Caco-2 (cell line): ENCODE results near the gene NEDD4L. TPM values are rescaled to one million over a fixed set of nuclear protein-coding genes. Genes with fewer than 3 reads are reported as not detected.

Source experiments
- BruUV-seq: library from RNA; stranded (reverse); fragments of 400-500 nt; replicated peaks from 2 replicates; lab custom pipeline; 2021; lab: Mats Ljungman, UMichigan
- CTCF ChIA-PET: fragments of 300-600 bp; sonication (Branson Sonifier 250); formaldehyde crosslinking; loops from one replicate; lab custom pipeline; 2022; ENCODE audit warnings: antibody characterized with exemption; lab: Charles Lee
- POLR2A ChIA-PET: fragments of 300-600 bp; sonication (Branson Sonifier 250); formaldehyde crosslinking; loops from one replicate; lab custom pipeline; 2022; ENCODE audit warnings: antibody characterized with exemption; lab: Charles Lee
- DNase-seq, 2 experiments: peaks; one replicate each; pipeline versions ENCODE4 v3.0.0 to v3.0.0-alpha.2; 2020 to 2022
- H3K27me3 ChIP-seq: replicated peaks from 2 replicates; pipeline ENCODE4 v1.6.0; 2011; ENCODE audit warnings: low read length; ENCODE audit not compliant: control insufficient read depth, insufficient read depth
- H3K36me3 ChIP-seq: 2 replicates; pipeline ENCODE4 v1.5.1; 2011; ENCODE audit warnings: low read length; ENCODE audit not compliant: control insufficient read depth, insufficient read depth
- H3K4me1 ChIP-seq: fragments of 250-450 bp; sonication (Bioruptor Pico); 2 replicates; pipeline ENCODE4 v1.5.1; 2020; ENCODE audit warnings: mild to moderate bottlenecking
- H3K4me3 ChIP-seq: 2 replicates; pipeline ENCODE4 v1.5.1; 2011; ENCODE audit warnings: low read depth, mild to moderate bottlenecking, control low read depth, low read length
- H3K9me3 ChIP-seq: fragments of 250-450 bp; sonication (Bioruptor Pico); 2 replicates; pipeline ENCODE4 v1.5.1; 2020; ENCODE audit warnings: mild to moderate bottlenecking, moderate library complexity
- H3K27ac Mint-ChIP-seq: one replicate; pipeline ENCODE4 v1.8.0; 2022; ENCODE audit warnings: mixed read lengths; ENCODE audit not compliant: unreplicated experiment
- H3K27me3 Mint-ChIP-seq: one replicate; pipeline ENCODE4 v1.8.0; 2022; ENCODE audit warnings: mixed read lengths; ENCODE audit not compliant: insufficient read depth, unreplicated experiment
- H3K36me3 Mint-ChIP-seq: one replicate; pipeline ENCODE4 v1.8.0; 2022; ENCODE audit warnings: mild to moderate bottlenecking, mixed read lengths; ENCODE audit not compliant: insufficient read depth, unreplicated experiment
- H3K4me1 Mint-ChIP-seq: one replicate; pipeline ENCODE4 v1.8.0; 2022; ENCODE audit warnings: low read depth, mixed read lengths; ENCODE audit not compliant: unreplicated experiment
- H3K4me3 Mint-ChIP-seq: one replicate; pipeline ENCODE4 v1.8.0; 2022; ENCODE audit warnings: mild to moderate bottlenecking, moderate library complexity, mixed read lengths; ENCODE audit not compliant: unreplicated experiment
- H3K9me3 Mint-ChIP-seq: one replicate; pipeline ENCODE4 v1.8.0; 2022; ENCODE audit warnings: mixed read lengths; ENCODE audit not compliant: unreplicated experiment
- CTCF ChIP-seq, 2 experiments: fragments of 200-600 bp in 1 of 2; IDR thresholded peaks; 1 replicate in 1 of 2; 2 replicates in 1 of 2; pipeline versions ENCODE4 v1.5.1 to v1.8.0; 2011 to 2022; ENCODE audit warnings: antibody characterized with exemption in 1 of 2, control low read depth in 1 of 2, inconsistent platforms in 1 of 2, low read depth in 1 of 2, low read length in 1 of 2, mild to moderate bottlenecking in 1 of 2, moderate library complexity in 1 of 2; ENCODE audit not compliant: insufficient read depth in 1 of 2, severe bottlenecking in 1 of 2, unreplicated experiment in 1 of 2
- intact Hi-C: fragments of 100-400 bp; cut with micrococcal nuclease; formaldehyde crosslinking; loops from one replicate; pipeline ENCODE4 v1.10.0; 2022; ENCODE audit not compliant: unreplicated experiment
- total RNA-seq: library from RNA; stranded (reverse); gene quantifications from 2 replicates; pipeline ENCODE4 v1.2.3, GENCODE V29; 2022

NEDD4L gene
- total RNA-seq, 1 experiment from 2014 or later, result 85.4 TPM

- POLR2A ChIA-PET, result no interaction called here
- Histone ChIP-seq H3K4me1 (peaks cover 45% of the 10 kb centered on the region), H3K9me3 (no peaks in the 10 kb centered on the region), H3K36me3 (no peaks in the 10 kb centered on the region), H3K27me3 (no peaks in the 10 kb centered on the region), H3K4me3 (no peak overlapping the region)
- H3K9me3 Mint-ChIP-seq, result no peaks in the 10 kb centered on the region
- no peaks in the 10 kb centered on the region for H3K27me3 Mint-ChIP-seq
- no peak for DNase-seq
- no peaks in the 10 kb centered on the region for H3K4me1 Mint-ChIP-seq
- TF ChIP-seq CTCF (IDR thresholded peaks at IDR 0.05; ENCODE audit: insufficient read depth in 1 of 2, low read depth in 1 of 2, low read length in 1 of 2, severe bottlenecking in 1 of 2, unreplicated experiment in 1 of 2), result no peak
- CTCF ChIA-PET, result interaction anchor here (1.7 kb wide), 1 partner anchor 13 kb away, joined by 4 read pairs; no protein-coding TSS in a partner anchor
- intact Hi-C loops, result no loop called here
- BruUV-seq, result no TSS peak
- no peak overlapping the region for H3K27ac Mint-ChIP-seq
- no peak overlapping the region for H3K4me3 Mint-ChIP-seq
- no peaks in the 10 kb centered on the region for H3K36me3 Mint-ChIP-seq
Observed at GRCh38 chr18:58026857-58027256, 17.2 kb upstream of the NEDD4L start.

GRCh38 chr18:58027341-58027740 lies 16.7 kb upstream of the NEDD4L start:
- H3K27me3 ChIP-seq, result no peaks in the 10 kb centered on the region
- intact Hi-C loops, result no loop called here
- H3K27me3 Mint-ChIP-seq, result no peaks in the 10 kb centered on the region
- peak in 1 of 2 experiments; percentile 33 for DNase-seq
- peaks cover 45% of the 10 kb centered on the region for H3K4me1 ChIP-seq
- POLR2A ChIA-PET, result no interaction called here
- no peak overlapping the region for H3K27ac Mint-ChIP-seq
- H3K9me3 ChIP-seq, result no peaks in the 10 kb centered on the region
- no peaks in the 10 kb centered on the region for H3K36me3 Mint-ChIP-seq
- H3K9me3 Mint-ChIP-seq, result no peaks in the 10 kb centered on the region
- no peak overlapping the region for H3K4me3 ChIP-seq
- no peak for TF ChIP-seq CTCF (IDR thresholded peaks at IDR 0.05; ENCODE audit: insufficient read depth in 1 of 2, low read depth in 1 of 2, low read length in 1 of 2, severe bottlenecking in 1 of 2, unreplicated experiment in 1 of 2)
- CTCF ChIA-PET, result interaction anchor here (1.7 kb wide), 1 partner anchor 14 kb away, joined by 4 read pairs; no protein-coding TSS in a partner anchor
- H3K4me1 Mint-ChIP-seq, result no peaks in the 10 kb centered on the region
- H3K36me3 ChIP-seq, result no peaks in the 10 kb centered on the region
- no peak overlapping the region for H3K4me3 Mint-ChIP-seq
- no TSS peak for BruUV-seq

GRCh38 chr18:58028109-58028784 lies 15.8 kb upstream of the NEDD4L start:
- POLR2A ChIA-PET, result no interaction called here
- intact Hi-C loops, result no loop called here

More at GRCh38 chr18:58028109-58028784, 15.8 kb upstream of the NEDD4L start:
- no peak for TF ChIP-seq CTCF (IDR thresholded peaks at IDR 0.05; ENCODE audit: insufficient read depth in 1 of 2, low read depth in 1 of 2, low read length in 1 of 2, severe bottlenecking in 1 of 2, unreplicated experiment in 1 of 2)
- CTCF ChIA-PET, result no interaction called here
- no peak for DNase-seq
- Mint-ChIP-seq H3K9me3 (no peaks in the 10 kb centered on the region), H3K36me3 (no peaks in the 10 kb centered on the region), H3K27ac (no peak overlapping the region), H3K4me3 (no peak overlapping the region), H3K27me3 (no peaks in the 10 kb centered on the region), H3K4me1 (no peaks in the 10 kb centered on the region)
- no peaks in the 10 kb centered on the region for H3K9me3 ChIP-seq
- H3K4me3 ChIP-seq, result no peak overlapping the region
- peaks cover 45% of the 10 kb centered on the region for H3K4me1 ChIP-seq
- H3K36me3 ChIP-seq, result no peaks in the 10 kb centered on the region
- no TSS peak for BruUV-seq
- no peaks in the 10 kb centered on the region for H3K27me3 ChIP-seq
